K562 (cell line): ENCODE measurements around the gene TRMT1. TPM values are rescaled to one million over a fixed set of nuclear protein-coding genes. Genes with fewer than 3 reads are reported as not detected.

ENCODE experiments used
- ATAC-seq: fragments of 200-7000 bp; cut with Tn5 transposase; 3 replicates; pipeline ENCODE4 v1.9.1; 2020; ENCODE audit warnings: moderate library complexity
- BruUV-seq: library from RNA; stranded (reverse); fragments of 400-500 nt; replicated peaks from 2 replicates; lab custom pipeline; 2021; lab: Mats Ljungman, UMichigan
- CTCF ChIA-PET: fragments of 300-600 bp; formaldehyde crosslinking; extraction: SDS; loops from one replicate; lab custom pipeline; 2021; ENCODE audit warnings: low intra/inter-chr PET ratio; lab: Yijun Ruan, JAX
- POLR2A ChIA-PET: fragments of 300-600, 350-650 bp; sonication (Branson Sonifier 250); formaldehyde crosslinking; extraction: SDS; loops from one replicate; lab custom pipeline; 2021; ENCODE audit warnings: antibody characterized with exemption, inconsistent platforms; lab: Yijun Ruan, JAX
- DNase-seq, 4 experiments: peaks; one replicate each; pipeline versions ENCODE4 v3.0.0 to v3.0.0-alpha.2; 2011 to 2018; ENCODE audit warnings: low spot score in 3 of 4, mixed read lengths in 3 of 4; ENCODE audit errors: extremely low read depth in 1 of 4
- FAIRE-seq: peaks from 2 replicates; lab custom pipeline; 2011; peaks lifted over from hg19 to GRCh38; lab: Jason Lieb, UNC
- H2AFZ ChIP-seq: 2 replicates; pipeline ENCODE4 v1.6.0; 2011; ENCODE audit warnings: low read depth, low read length, control low read depth, inconsistent platforms
- H3K27ac ChIP-seq: fragments of 200-600 bp; 3 replicates; pipeline ENCODE4 v1.8.0; 2011; ENCODE audit warnings: low read depth, mild to moderate bottlenecking, control low read depth, inconsistent platforms, low read length, moderate library complexity, mixed read lengths; ENCODE audit errors: extremely low read depth
- H3K27me3 ChIP-seq, 2 experiments: fragments of 300-600 bp in 1 of 2; 2 replicates in 1 of 2; 3 replicates in 1 of 2; pipeline versions ENCODE4 v1.6.0 to v1.8.0; 2011; ENCODE audit warnings: inconsistent platforms in 2 of 2, low read length in 2 of 2, mild to moderate bottlenecking in 1 of 2, mixed read lengths in 1 of 2, moderate library complexity in 1 of 2; ENCODE audit not compliant: control insufficient read depth in 2 of 2, insufficient read depth in 2 of 2
- H3K36me3 ChIP-seq: fragments of 300-600 bp; 3 replicates; pipeline ENCODE4 v1.8.0; 2011; ENCODE audit warnings: mild to moderate bottlenecking, low read length, inconsistent platforms; ENCODE audit not compliant: control insufficient read depth, insufficient read depth
- H3K4me1 ChIP-seq, 2 experiments: fragments of 200-600 bp in 1 of 2; replicated peaks in 1 of 2; 2 replicates in 1 of 2; 3 replicates in 1 of 2; pipeline versions ENCODE4 v1.5.1 to v1.8.0; 2011; ENCODE audit warnings: inconsistent platforms in 2 of 2, low read length in 2 of 2, mild to moderate bottlenecking in 1 of 2, mixed read lengths in 1 of 2, moderate library complexity in 1 of 2; ENCODE audit not compliant: control insufficient read depth in 2 of 2, insufficient read depth in 2 of 2
- H3K4me2 ChIP-seq: 2 replicates; pipeline ENCODE4 v1.6.1; 2011; ENCODE audit warnings: low read length, control low read depth, inconsistent platforms, mixed read lengths; ENCODE audit not compliant: insufficient read depth
- H3K4me3 ChIP-seq: fragments of 200-600 bp; sonication (generic), shearing (Covaris generic); 2 replicates; pipeline ENCODE4 v1.5.1; 2016; ENCODE audit warnings: control low read depth, inconsistent platforms
- H3K79me2 ChIP-seq: fragments of 200-600 bp; 3 replicates; pipeline ENCODE4 v1.8.0; 2011; ENCODE audit warnings: low read length, inconsistent platforms; ENCODE audit not compliant: control insufficient read depth, insufficient read depth
- H3K9ac ChIP-seq, 2 experiments: 2 replicates each; pipeline versions ENCODE4 v1.6.0 to v1.6.1; 2011; ENCODE audit warnings: low read depth in 2 of 2, low read length in 2 of 2, control low read depth in 1 of 2, inconsistent platforms in 1 of 2, mild to moderate bottlenecking in 1 of 2, mixed read lengths in 1 of 2; ENCODE audit not compliant: insufficient read depth in 1 of 2
- H3K9me1 ChIP-seq: one replicate; pipeline ENCODE4 v1.6.0; 2011; ENCODE audit warnings: inconsistent platforms, mild to moderate bottlenecking, low read length, moderate library complexity; ENCODE audit not compliant: control insufficient read depth, insufficient read depth
- H3K9me3 ChIP-seq: replicated peaks from 2 replicates; pipeline ENCODE4 v1.5.1; 2011; ENCODE audit warnings: low read depth, low read length, inconsistent platforms; ENCODE audit not compliant: control insufficient read depth, insufficient read depth
- H4K20me1 ChIP-seq: replicated peaks from 2 replicates; pipeline ENCODE4 v1.6.1; 2011; ENCODE audit warnings: low read length, inconsistent platforms, mixed read lengths; ENCODE audit not compliant: control insufficient read depth, insufficient read depth
- BACH1 ChIP-seq: fragments of 200-800 bp; sonication (Bioruptor generic); IDR thresholded peaks from 2 replicates; pipeline ENCODE4 v1.6.1; 2016; ENCODE audit warnings: missing genetic modification characterization, missing compliant biosample characterization
- GABPB1 ChIP-seq: sonication (generic); formaldehyde crosslinking; IDR thresholded peaks from 2 replicates; pipeline ENCODE4 v1.8.0; 2022; ENCODE audit warnings: mild to moderate bottlenecking, missing genetic modification reagents
- MTA3 ChIP-seq: fragments of 450-650 bp; formaldehyde crosslinking; IDR thresholded peaks from 2 replicates; pipeline ENCODE4 v1.6.1; 2017; ENCODE audit warnings: mild to moderate bottlenecking, borderline replicate concordance
- POLR2G ChIP-seq: fragments of 200-400 bp; formaldehyde crosslinking; IDR thresholded peaks from 2 replicates; pipeline ENCODE4 v1.6.1; 2017; ENCODE audit warnings: low read depth, mild to moderate bottlenecking, antibody characterized with exemption, low read length, moderate library complexity
- ZNF134 ChIP-seq: fragments of 250-450 bp; sonication (Bioruptor Pico); conservative IDR thresholded peaks from 2 replicates; pipeline ENCODE4 v1.4.0; 2020
- WGBS: fragments of 100-300 bp; shearing (Covaris generic); methylation state at CpG from one replicate; pipeline ENCODE4 v1.1.6; 2016; ENCODE audit warnings: low coverage, mixed read lengths; ENCODE audit not compliant: insufficient coverage; ENCODE audit errors: missing lambda C conversion rate; 5-methylcytosine and 5-hydroxymethylcytosine counted together
- in situ Hi-C: fragments of 300-500 bp; cut with MboI; formaldehyde crosslinking; loops from 4 replicates; pipeline ENCODE4 v1.15.0; 2018; ENCODE audit warnings: inconsistent platforms, mixed read lengths
- intact Hi-C: fragments of 100-400 bp; cut with micrococcal nuclease; formaldehyde crosslinking; loops from 2 replicates; pipeline ENCODE4 v1.14.2; 2022
- polyA plus RNA-seq, 8 experiments: library from polyadenylated mRNA; depleted of rRNA in 4 of 8; stranded (reverse) in 5 of 8; unstranded in 3 of 8; fragments of >200 nt; fragmentation: Nextera tagmentation in 2 of 8; fragmentation: Illumina TruSeq in 1 of 8; extraction: Ambion mirVana in 2 of 8; extraction: Trizol in 1 of 8; gene quantifications; 2 replicates each; pipeline versions ENCODE4 v1.2.1 to v1.2.3, GENCODE V29; 2011 to 2014; ENCODE audit warnings: inconsistent platforms in 1 of 8, missing spikeins in 1 of 8
- total RNA-seq, 7 experiments: library from RNA; depleted of rRNA in 6 of 7; stranded (reverse); fragments of >200 nt in 6 of 7; fragmentation: Illumina TruSeq in 2 of 7; extraction: Trizol in 2 of 7; gene quantifications; 2 replicates each; pipeline versions ENCODE4 v1.2.1 to v1.2.3, GENCODE V29; 2011 to 2021; ENCODE audit warnings: low replicate concordance in 1 of 7
- TF ChIP-seq, protein P1 (sequence below): sonication (generic); formaldehyde crosslinking; IDR thresholded peaks from 2 replicates; pipeline ENCODE4 v1.8.0; 2022; ENCODE audit warnings: mild to moderate bottlenecking, missing genetic modification reagents, borderline replicate concordance

The TRMT1 gene
- total and polyA plus RNA-seq, 9 of the 15 experiments (the other 6 are each of a cell fraction or from before 2014, with no cell fraction given): 5.8 to 158 (median 54.3) TPM

DNA sequence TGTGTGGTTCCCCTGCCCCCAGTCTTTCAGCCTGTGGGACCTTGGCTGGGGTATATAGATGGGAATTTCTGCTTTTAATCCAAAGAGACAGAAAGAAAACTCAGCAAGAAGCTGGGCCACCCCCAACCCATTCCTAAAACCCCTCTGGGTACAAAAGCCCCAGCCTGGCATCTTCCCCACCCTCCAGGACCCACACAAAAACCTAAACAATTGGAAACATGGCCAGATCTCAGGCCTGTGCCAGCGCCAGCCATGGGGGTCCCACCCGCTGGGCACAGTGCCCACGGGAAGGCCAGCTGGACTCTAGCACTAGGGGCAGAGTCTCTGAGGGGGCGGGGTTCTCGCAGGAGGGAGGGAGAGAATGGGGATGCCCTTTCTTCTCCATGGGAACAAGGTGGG, 22.4 kb downstream of the TRMT1 start:
- in situ Hi-C loops: loop anchor here (5.0 kb wide), 1 partner anchor 117 kb away; no protein-coding TSS in a partner anchor

More for the DNA sequence above, 22.4 kb downstream of the TRMT1 start:
- no TSS peak for BruUV-seq
- Histone ChIP-seq H3K36me3 (peaks cover 11% of the 10 kb centered on the region; the same call in 1 of the 3 replicates), H3K4me3 (no peak overlapping the region), H3K4me1 (peaks cover 36 to 85% of the 10 kb centered on the region in 2 experiments), H3K9me3 (no peaks in the 10 kb centered on the region), H3K79me2 (peaks cover 14% of the 10 kb centered on the region), H3K9me1 (no peaks in the 10 kb centered on the region), H3K27ac (no peak overlapping the region), H3K27me3 (no peaks in the 10 kb centered on the region), H3K4me2 (no peak overlapping the region), H4K20me1 (no peaks in the 10 kb centered on the region), H2AFZ (no peak overlapping the region), H3K9ac (peak overlapping the region in 1 of 2 experiments; percentile 86; a peak in 2 of 4 replicates)
- CTCF ChIA-PET: interaction anchor here (0.5 to 4.7 kb wide), 7 partner anchors 19 to 229 kb away, joined by 3 to 59 read pairs (median 5); no protein-coding TSS in a partner anchor
- FAIRE-seq: no peak
- WGBS: 47% methylated on average over 5 of the region's 5 CpGs
- 0 out of 2 replicates have a peak, but pooled peaks have one; percentile 5 for TF ChIP-seq POLR2G
- no peak for TF ChIP-seq BACH1 (tag)
- TF ChIP-seq, protein P1, sequence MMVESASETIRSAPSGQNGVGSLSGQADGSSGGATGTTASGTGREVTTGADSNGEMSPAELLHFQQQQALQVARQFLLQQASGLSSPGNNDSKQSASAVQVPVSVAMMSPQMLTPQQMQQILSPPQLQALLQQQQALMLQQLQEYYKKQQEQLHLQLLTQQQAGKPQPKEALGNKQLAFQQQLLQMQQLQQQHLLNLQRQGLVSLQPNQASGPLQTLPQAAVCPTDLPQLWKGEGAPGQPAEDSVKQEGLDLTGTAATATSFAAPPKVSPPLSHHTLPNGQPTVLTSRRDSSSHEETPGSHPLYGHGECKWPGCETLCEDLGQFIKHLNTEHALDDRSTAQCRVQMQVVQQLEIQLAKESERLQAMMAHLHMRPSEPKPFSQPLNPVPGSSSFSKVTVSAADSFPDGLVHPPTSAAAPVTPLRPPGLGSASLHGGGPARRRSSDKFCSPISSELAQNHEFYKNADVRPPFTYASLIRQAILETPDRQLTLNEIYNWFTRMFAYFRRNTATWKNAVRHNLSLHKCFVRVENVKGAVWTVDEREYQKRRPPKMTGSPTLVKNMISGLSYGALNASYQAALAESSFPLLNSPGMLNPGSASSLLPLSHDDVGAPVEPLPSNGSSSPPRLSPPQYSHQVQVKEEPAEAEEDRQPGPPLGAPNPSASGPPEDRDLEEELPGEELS (CRISPR knock-in tag): 0 out of 2 replicates have a peak, but pooled peaks have one; percentile 34
- no peak for TF ChIP-seq GABPB1 (CRISPR knock-in tag)
- 0 out of 2 replicates have a peak, but pooled peaks have one; percentile 6 for TF ChIP-seq MTA3
- no peak for TF ChIP-seq ZNF134 (CRISPR knock-in tag)
- no peak for DNase-seq
- no peak for ATAC-seq
- intact Hi-C loops: loop anchor here (1.0 to 5.0 kb wide), 2 partner anchors 62 to 117 kb away; no protein-coding TSS in a partner anchor
- POLR2A ChIA-PET: interaction anchor here (0.7 to 2.8 kb wide), 13 partner anchors 9 to 214 kb away, joined by 3 to 17 read pairs (median 4); partner anchors contain the start of gene DAND5
